Prostate gland (tissue), 2 donors: Measurements from ENCODE around the gene THSD4.

Source experiments
- POLR2A ChIP-seq: fragments of 450-650 bp; IDR thresholded peaks from one replicate; pipeline ENCODE4 v1.6.1; 2016; ENCODE audit warnings: antibody characterized with exemption, mild to moderate bottlenecking
- TF ChIP-seq, protein P1 (sequence below), 4 experiments: fragments of 200-600 bp in 2 of 4; fragments of 450-650 bp in 2 of 4; sonication (generic) in 2 of 4; IDR thresholded peaks; 1 replicate in 3 of 4; 2 replicates in 1 of 4; pipeline ENCODE4 v1.5.1; 2016 to 2019; ENCODE audit warnings: antibody characterized with exemption in 4 of 4, mild to moderate bottlenecking in 2 of 4, moderate library complexity in 2 of 4

DNA sequence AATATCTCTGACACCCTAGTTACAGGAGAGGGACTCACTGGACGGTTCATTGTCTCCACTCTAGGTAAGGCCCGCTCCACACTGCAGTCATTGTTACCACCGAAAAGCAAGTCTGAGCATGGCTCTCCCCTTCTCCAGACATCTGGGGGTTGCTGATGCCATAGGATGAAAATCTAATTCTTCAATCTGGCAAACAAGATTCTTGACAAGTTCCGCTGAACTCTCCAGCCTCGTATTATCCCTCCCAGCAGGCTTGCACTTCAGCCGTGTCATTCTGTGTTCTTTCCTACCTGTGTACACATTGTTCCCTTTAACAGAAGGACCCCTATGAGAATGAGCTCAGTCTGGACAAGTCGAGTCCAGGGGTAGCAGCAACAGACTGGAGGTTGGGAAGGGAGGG, 542.8 kb downstream of the THSD4 start:
- TF ChIP-seq, protein P1, sequence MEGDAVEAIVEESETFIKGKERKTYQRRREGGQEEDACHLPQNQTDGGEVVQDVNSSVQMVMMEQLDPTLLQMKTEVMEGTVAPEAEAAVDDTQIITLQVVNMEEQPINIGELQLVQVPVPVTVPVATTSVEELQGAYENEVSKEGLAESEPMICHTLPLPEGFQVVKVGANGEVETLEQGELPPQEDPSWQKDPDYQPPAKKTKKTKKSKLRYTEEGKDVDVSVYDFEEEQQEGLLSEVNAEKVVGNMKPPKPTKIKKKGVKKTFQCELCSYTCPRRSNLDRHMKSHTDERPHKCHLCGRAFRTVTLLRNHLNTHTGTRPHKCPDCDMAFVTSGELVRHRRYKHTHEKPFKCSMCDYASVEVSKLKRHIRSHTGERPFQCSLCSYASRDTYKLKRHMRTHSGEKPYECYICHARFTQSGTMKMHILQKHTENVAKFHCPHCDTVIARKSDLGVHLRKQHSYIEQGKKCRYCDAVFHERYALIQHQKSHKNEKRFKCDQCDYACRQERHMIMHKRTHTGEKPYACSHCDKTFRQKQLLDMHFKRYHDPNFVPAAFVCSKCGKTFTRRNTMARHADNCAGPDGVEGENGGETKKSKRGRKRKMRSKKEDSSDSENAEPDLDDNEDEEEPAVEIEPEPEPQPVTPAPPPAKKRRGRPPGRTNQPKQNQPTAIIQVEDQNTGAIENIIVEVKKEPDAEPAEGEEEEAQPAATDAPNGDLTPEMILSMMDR (IDR thresholded peaks at IDR 0.05): no peak
- TF ChIP-seq POLR2A: no peak
